HepG2 (cell line): ENCODE results near the gene TMEM127. TPM values are rescaled to one million over a fixed set of nuclear protein-coding genes. Genes with fewer than 3 reads are reported as not detected.

ENCODE experiments used
- ASH2L ChIP-seq: fragments of 300-600, 200-600 bp; sonication (generic); IDR thresholded peaks from 2 replicates; pipeline ENCODE4 v1.7.0; 2017; ENCODE audit warnings: low read depth, mild to moderate bottlenecking, moderate library complexity, mixed read lengths, low read length; ENCODE audit not compliant: insufficient read length
- ETS1 ChIP-seq: sonication (generic); formaldehyde crosslinking; IDR thresholded peaks from 2 replicates; pipeline ENCODE4 v1.4.0; 2020; ENCODE audit warnings: missing genetic modification reagents
- GZF1 ChIP-seq: sonication (generic); formaldehyde crosslinking; IDR thresholded peaks from 2 replicates; pipeline ENCODE4 v1.5.1; 2020; ENCODE audit warnings: mild to moderate bottlenecking, missing genetic modification reagents
- HBP1 ChIP-seq: IDR thresholded peaks from 2 replicates; pipeline ENCODE4 v1.6.1; 2016; ENCODE audit warnings: low read depth, control low read depth
- HDAC6 ChIP-seq: fragments of 200-600 bp; sonication (generic); IDR thresholded peaks from 2 replicates; pipeline ENCODE4 v1.7.0; 2017; ENCODE audit warnings: mild to moderate bottlenecking, antibody characterized with exemption, low read length, low read depth
- MZF1 ChIP-seq: sonication (generic); formaldehyde crosslinking; IDR thresholded peaks from 2 replicates; pipeline ENCODE4 v1.8.1; 2023; ENCODE audit warnings: mild to moderate bottlenecking, missing genetic modification reagents, borderline replicate concordance
- NKX3-1 ChIP-seq: sonication (generic); formaldehyde crosslinking; IDR thresholded peaks from 2 replicates; pipeline ENCODE4 v1.5.0; 2020; ENCODE audit warnings: missing genetic modification reagents
- NRL ChIP-seq: sonication (generic); formaldehyde crosslinking; IDR thresholded peaks from 2 replicates; pipeline ENCODE4 v1.5.0; 2020; ENCODE audit warnings: missing genetic modification reagents, mild to moderate bottlenecking, moderate library complexity, borderline replicate concordance
- POLR2A ChIP-seq, 2 experiments: IDR thresholded peaks; 2 replicates each; pipeline ENCODE4 v1.6.1; 2011; ENCODE audit warnings: low read depth in 2 of 2, low read length in 2 of 2, mild to moderate bottlenecking in 1 of 2, moderate library complexity in 1 of 2; ENCODE audit not compliant: insufficient read depth in 1 of 2
- POLR2G ChIP-seq: fragments of 200-400 bp; formaldehyde crosslinking; IDR thresholded peaks from 2 replicates; pipeline ENCODE4 v1.6.1; 2018; ENCODE audit warnings: mild to moderate bottlenecking, low read depth, low read length, moderate library complexity
- RERE ChIP-seq: IDR thresholded peaks from 2 replicates; pipeline ENCODE4 v1.6.1; 2016; ENCODE audit warnings: low read depth, missing genetic modification reagents, missing compliant biosample characterization
- SNAPC5 ChIP-seq: sonication (generic); formaldehyde crosslinking; IDR thresholded peaks from 2 replicates; pipeline ENCODE4 v1.8.1; 2023; ENCODE audit warnings: mild to moderate bottlenecking, missing genetic modification reagents, borderline replicate concordance
- ZBTB25 ChIP-seq: IDR thresholded peaks from 2 replicates; pipeline ENCODE4 v1.6.1; 2018; ENCODE audit warnings: missing genetic modification reagents
- ZEB1 ChIP-seq: IDR thresholded peaks from 2 replicates; pipeline ENCODE4 v1.6.1; 2012; ENCODE audit warnings: mild to moderate bottlenecking, low read depth, inconsistent platforms; ENCODE audit not compliant: insufficient replicate concordance
- ZNF589 ChIP-seq: sonication (generic); formaldehyde crosslinking; conservative IDR thresholded peaks from 2 replicates; pipeline ENCODE4 v1.8.0; 2022; ENCODE audit warnings: mild to moderate bottlenecking, moderate library complexity, missing genetic modification reagents
- ZNF619 ChIP-seq: sonication (generic); formaldehyde crosslinking; IDR thresholded peaks from 2 replicates; pipeline ENCODE4 v1.4.0; 2020; ENCODE audit warnings: mild to moderate bottlenecking, missing genetic modification reagents
- ZNF800 ChIP-seq: sonication (generic); formaldehyde crosslinking; IDR thresholded peaks from 2 replicates; pipeline ENCODE4 v1.4.0; 2020; ENCODE audit warnings: missing genetic modification reagents
- polyA plus RNA-seq, 8 experiments: library from polyadenylated mRNA; depleted of rRNA in 3 of 8; stranded (reverse) in 7 of 8; unstranded in 1 of 8; fragments of >200 nt; fragmentation: Illumina TruSeq in 4 of 8; extraction: Trizol in 4 of 8; gene quantifications; 2 replicates each; pipeline versions ENCODE4 v1.2.1 to v1.2.3, GENCODE V29; 2011 to 2016; ENCODE audit warnings: low read depth in 4 of 8, missing spikeins in 1 of 8, mixed read lengths in 1 of 8; ENCODE audit not compliant: insufficient read depth in 1 of 8
- total RNA-seq, 5 experiments: library from RNA; depleted of rRNA; stranded (reverse); fragments of >200 nt; fragmentation: Illumina TruSeq; extraction: Trizol; gene quantifications; 2 replicates each; pipeline ENCODE4 v1.2.3, GENCODE V29; 2016; ENCODE audit warnings: low read depth in 1 of 5

TMEM127 gene
- total and polyA plus RNA-seq, 2 of the 13 experiments (the other 11 are each of a cell fraction or from before 2014, with no cell fraction given), result 21.5 to 33.9 TPM

- TF ChIP-seq RERE (no peak), ZNF619 (CRISPR knock-in tag) (peak; percentile 98), SNAPC5 (peak; percentile 66; the same call in 1 of the 2 replicates), ZNF589 (CRISPR knock-in tag) (no peak; the same call in none of the 2 replicates), GZF1 (CRISPR knock-in tag) (no peak; the same call in 1 of the 2 replicates), ZBTB25 (CRISPR knock-in tag) (peak; percentile 79), POLR2A (IDR thresholded peaks at IDR 0.05; ENCODE audit: insufficient read depth in 1 of 2, low read depth in 2 of 2, low read length in 2 of 2) (peak; percentile 98), ZNF800 (0 out of 2 replicates have a peak, but pooled peaks have one; percentile 53), MZF1 (CRISPR knock-in tag) (no peak), ETS1 (CRISPR knock-in tag) (no peak), ZEB1 (no peak), POLR2G (peak; percentile 99), NRL (peak; percentile 64), ASH2L (peak; percentile 66), HDAC6 (0 out of 2 replicates have a peak, but pooled peaks have one; percentile 12), HBP1 (CRISPR knock-in tag) (peak; percentile 77), NKX3-1 (CRISPR knock-in tag) (no peak)
Measured at GRCh38 chr2:96208143-96209010, 57.4 kb downstream of the TMEM127 start, which contains the start of gene STARD7 (continued).
